Breast epithelium (tissue), 3 donors: Measurements from ENCODE around the gene GNPTG.

Experiments used
- POLR2A ChIP-seq: fragments of 450-650 bp; IDR thresholded peaks from one replicate; pipeline ENCODE4 v1.6.1; 2016; ENCODE audit warnings: antibody characterized with exemption, mild to moderate bottlenecking, moderate library complexity
- POLR2AphosphoS5 ChIP-seq, 3 donors: sonication (generic); formaldehyde crosslinking; IDR thresholded peaks; one replicate each; pipeline ENCODE4 v1.6.1; 2017; ENCODE audit warnings: antibody characterized with exemption in 3 of 3
- TF ChIP-seq, protein P1 (sequence below), 3 donors: fragments of 450-650 bp; IDR thresholded peaks; one replicate each; pipeline ENCODE4 v1.5.1; 2016 to 2017; ENCODE audit warnings: antibody characterized with exemption in 3 of 3, mild to moderate bottlenecking in 3 of 3, moderate library complexity in 3 of 3

DNA sequence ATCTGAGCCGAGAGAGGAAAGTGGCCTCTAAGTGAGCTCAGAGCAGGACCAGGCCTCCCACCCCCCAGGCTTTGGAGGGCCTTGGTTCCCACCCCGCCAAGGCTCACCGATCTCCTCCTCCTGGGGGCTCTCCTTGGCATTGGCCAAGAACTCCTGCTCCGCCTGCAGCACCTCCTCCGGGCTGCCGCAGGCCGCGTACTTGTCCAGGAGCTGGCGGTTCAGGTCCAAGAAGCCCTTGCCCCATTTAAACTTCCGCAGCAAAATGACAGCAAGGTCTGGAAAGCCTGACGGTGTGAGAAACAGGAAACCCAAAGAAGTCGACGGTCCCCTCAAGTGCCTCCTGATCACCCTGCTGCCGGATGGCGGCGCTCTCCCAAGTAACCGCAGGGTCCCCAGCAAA, 1.8 kb upstream of the GNPTG start:
- TF ChIP-seq, protein P1, sequence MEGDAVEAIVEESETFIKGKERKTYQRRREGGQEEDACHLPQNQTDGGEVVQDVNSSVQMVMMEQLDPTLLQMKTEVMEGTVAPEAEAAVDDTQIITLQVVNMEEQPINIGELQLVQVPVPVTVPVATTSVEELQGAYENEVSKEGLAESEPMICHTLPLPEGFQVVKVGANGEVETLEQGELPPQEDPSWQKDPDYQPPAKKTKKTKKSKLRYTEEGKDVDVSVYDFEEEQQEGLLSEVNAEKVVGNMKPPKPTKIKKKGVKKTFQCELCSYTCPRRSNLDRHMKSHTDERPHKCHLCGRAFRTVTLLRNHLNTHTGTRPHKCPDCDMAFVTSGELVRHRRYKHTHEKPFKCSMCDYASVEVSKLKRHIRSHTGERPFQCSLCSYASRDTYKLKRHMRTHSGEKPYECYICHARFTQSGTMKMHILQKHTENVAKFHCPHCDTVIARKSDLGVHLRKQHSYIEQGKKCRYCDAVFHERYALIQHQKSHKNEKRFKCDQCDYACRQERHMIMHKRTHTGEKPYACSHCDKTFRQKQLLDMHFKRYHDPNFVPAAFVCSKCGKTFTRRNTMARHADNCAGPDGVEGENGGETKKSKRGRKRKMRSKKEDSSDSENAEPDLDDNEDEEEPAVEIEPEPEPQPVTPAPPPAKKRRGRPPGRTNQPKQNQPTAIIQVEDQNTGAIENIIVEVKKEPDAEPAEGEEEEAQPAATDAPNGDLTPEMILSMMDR (IDR thresholded peaks at IDR 0.05) = no peak
- TF ChIP-seq POLR2AphosphoS5 (IDR thresholded peaks at IDR 0.05) = no peak
- no peak for TF ChIP-seq POLR2A
